Measurements from ENCODE around the gene EPHA8.

DNA sequence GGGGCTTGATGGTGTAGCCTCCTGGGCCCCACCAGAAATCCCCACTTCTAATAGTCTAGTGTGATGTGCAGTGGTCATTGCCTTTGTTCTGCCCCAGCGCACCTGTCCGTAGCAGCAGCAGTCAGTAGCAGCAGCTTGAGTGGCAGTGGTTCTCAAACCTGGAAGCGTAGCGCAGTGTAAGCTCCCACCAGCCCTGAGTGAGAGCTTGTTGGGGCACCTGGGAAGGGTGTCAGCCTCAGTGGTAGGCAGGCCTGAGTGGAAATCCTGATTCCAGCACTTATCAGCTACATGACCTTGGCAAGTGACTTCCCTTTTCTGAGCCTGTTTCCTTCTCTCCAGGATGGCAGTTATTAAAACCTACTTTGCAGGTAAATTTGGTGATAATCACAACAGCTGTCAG, 41.6 kb upstream of the EPHA8 start:
- TF ChIP-seq, protein P1, sequence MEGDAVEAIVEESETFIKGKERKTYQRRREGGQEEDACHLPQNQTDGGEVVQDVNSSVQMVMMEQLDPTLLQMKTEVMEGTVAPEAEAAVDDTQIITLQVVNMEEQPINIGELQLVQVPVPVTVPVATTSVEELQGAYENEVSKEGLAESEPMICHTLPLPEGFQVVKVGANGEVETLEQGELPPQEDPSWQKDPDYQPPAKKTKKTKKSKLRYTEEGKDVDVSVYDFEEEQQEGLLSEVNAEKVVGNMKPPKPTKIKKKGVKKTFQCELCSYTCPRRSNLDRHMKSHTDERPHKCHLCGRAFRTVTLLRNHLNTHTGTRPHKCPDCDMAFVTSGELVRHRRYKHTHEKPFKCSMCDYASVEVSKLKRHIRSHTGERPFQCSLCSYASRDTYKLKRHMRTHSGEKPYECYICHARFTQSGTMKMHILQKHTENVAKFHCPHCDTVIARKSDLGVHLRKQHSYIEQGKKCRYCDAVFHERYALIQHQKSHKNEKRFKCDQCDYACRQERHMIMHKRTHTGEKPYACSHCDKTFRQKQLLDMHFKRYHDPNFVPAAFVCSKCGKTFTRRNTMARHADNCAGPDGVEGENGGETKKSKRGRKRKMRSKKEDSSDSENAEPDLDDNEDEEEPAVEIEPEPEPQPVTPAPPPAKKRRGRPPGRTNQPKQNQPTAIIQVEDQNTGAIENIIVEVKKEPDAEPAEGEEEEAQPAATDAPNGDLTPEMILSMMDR (IDR thresholded peaks at IDR 0.05; ENCODE audit: low read depth, low read length, missing input control): no peak
- TF ChIP-seq SP1 (IDR thresholded peaks at IDR 0.05): no peak
- TF ChIP-seq RXRA (IDR thresholded peaks at IDR 0.05): no peak
- TF ChIP-seq, protein P2, sequence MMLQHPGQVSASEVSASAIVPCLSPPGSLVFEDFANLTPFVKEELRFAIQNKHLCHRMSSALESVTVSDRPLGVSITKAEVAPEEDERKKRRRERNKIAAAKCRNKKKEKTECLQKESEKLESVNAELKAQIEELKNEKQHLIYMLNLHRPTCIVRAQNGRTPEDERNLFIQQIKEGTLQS (IDR thresholded peaks at IDR 0.05): no peak
- no peak for TF ChIP-seq HNF4G (IDR thresholded peaks at IDR 0.05)
- no peak for TF ChIP-seq YY1 (IDR thresholded peaks at IDR 0.05)
- no peak for TF ChIP-seq FOXA1 (IDR thresholded peaks at IDR 0.05)
- TF ChIP-seq, protein P3, sequence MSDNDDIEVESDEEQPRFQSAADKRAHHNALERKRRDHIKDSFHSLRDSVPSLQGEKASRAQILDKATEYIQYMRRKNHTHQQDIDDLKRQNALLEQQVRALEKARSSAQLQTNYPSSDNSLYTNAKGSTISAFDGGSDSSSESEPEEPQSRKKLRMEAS (IDR thresholded peaks at IDR 0.05): no peak
- TF ChIP-seq, protein P4, sequence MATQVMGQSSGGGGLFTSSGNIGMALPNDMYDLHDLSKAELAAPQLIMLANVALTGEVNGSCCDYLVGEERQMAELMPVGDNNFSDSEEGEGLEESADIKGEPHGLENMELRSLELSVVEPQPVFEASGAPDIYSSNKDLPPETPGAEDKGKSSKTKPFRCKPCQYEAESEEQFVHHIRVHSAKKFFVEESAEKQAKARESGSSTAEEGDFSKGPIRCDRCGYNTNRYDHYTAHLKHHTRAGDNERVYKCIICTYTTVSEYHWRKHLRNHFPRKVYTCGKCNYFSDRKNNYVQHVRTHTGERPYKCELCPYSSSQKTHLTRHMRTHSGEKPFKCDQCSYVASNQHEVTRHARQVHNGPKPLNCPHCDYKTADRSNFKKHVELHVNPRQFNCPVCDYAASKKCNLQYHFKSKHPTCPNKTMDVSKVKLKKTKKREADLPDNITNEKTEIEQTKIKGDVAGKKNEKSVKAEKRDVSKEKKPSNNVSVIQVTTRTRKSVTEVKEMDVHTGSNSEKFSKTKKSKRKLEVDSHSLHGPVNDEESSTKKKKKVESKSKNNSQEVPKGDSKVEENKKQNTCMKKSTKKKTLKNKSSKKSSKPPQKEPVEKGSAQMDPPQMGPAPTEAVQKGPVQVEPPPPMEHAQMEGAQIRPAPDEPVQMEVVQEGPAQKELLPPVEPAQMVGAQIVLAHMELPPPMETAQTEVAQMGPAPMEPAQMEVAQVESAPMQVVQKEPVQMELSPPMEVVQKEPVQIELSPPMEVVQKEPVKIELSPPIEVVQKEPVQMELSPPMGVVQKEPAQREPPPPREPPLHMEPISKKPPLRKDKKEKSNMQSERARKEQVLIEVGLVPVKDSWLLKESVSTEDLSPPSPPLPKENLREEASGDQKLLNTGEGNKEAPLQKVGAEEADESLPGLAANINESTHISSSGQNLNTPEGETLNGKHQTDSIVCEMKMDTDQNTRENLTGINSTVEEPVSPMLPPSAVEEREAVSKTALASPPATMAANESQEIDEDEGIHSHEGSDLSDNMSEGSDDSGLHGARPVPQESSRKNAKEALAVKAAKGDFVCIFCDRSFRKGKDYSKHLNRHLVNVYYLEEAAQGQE (IDR thresholded peaks at IDR 0.05): no peak

Data from liver (tissue), 3 donors.